ENCODE results near the gene CA5A.
"Not testable (repeated sequence)": the region's sequence is repeated elsewhere in the genome, so short reads cannot be mapped to it uniquely, and the experiment has no call there.

CA5A gene

DNA sequence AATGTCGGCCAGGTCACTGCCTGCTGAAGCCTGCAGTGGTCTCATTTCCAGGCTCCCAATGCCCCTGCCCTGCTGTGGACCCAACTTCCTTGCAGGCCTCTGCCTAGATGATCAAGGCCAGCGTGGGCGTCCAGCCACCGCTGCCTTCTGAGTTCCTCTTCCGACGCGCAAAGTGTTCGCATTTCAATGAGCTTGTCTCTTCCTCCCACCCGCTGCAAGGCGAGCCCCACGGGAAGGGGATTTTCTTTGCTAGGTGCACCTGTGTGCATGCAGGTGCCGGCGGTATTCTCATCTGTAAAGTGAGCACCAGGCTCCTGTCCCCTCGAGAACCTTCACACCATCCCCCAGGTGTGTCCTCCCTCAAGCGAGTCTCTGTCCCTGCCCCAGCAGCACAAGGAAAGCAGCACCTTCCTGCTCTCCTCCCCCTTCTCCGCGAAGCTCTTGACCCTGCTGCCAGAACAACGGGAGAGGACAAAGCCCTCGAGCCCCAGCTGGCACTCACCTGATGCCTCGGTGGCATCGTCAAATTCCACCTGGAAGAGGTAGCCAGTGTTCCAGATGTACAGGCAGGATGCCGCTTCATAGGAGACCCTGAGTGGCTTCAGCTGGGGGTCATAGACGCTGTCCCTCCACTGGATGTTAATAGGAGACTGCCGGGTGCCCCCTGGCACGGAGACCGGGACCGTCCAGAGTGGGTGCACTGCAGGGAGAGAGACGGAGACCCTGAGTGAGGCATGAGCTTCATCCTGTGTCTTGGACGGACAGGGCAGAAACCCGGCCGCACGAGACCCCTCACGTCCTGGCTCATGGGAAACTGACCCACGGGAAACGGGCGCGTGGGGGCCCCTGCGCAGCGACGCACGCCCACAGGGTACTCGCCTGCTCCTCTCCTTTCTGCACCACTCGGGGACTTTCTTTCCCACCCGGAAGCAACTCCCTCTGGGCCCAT lies 9.8 kb downstream of the CA5A start:
- DNase-seq (ENCODE audit: extremely low spot score, insufficient read length, low read depth) (no peak), FAIRE-seq (no peak)

DNA sequence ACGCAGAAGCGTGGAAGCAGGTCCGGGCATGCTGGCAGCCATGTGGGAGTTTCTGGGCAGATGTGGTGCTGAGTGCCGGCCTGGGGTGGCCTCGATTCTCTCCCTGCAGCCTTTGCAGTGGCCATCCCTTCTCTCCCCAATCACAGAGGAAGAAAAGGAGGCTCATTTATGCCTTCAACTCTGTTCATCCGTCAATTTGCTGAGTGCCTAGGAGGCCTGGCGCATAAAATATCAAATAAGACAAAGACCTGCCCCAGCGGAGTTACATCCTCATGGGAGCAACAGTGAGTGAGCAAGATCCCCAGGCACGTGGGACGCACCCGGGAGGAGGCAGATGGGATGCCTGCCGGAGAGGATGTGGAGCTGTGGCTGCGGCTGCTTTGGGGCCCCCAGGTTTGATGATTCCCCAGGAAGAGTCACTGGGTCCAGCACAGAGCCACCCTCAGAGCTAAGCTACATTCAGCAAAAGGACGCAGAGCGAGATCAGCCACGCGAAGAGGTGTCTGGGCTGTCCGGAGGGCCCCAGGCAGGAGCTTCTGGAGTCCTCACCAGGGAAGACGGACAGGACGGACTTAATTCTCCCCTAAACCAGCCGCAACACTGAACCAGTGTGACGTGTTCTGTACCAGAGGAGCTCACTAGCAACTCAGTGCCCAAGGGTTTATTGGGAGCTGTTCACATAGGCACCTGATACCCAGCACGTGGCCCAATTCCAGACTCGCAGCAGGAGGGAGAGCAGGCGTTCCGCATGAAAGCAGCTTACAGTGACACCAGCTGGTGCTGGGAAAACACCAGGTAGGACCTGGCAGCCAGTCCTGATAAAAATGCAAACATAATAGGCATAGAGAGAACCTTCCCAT lies 11.3 kb downstream of the CA5A start:
- DNase-seq (ENCODE audit: extremely low spot score, insufficient read length, low read depth) (no peak), FAIRE-seq (no peak)

DNA sequence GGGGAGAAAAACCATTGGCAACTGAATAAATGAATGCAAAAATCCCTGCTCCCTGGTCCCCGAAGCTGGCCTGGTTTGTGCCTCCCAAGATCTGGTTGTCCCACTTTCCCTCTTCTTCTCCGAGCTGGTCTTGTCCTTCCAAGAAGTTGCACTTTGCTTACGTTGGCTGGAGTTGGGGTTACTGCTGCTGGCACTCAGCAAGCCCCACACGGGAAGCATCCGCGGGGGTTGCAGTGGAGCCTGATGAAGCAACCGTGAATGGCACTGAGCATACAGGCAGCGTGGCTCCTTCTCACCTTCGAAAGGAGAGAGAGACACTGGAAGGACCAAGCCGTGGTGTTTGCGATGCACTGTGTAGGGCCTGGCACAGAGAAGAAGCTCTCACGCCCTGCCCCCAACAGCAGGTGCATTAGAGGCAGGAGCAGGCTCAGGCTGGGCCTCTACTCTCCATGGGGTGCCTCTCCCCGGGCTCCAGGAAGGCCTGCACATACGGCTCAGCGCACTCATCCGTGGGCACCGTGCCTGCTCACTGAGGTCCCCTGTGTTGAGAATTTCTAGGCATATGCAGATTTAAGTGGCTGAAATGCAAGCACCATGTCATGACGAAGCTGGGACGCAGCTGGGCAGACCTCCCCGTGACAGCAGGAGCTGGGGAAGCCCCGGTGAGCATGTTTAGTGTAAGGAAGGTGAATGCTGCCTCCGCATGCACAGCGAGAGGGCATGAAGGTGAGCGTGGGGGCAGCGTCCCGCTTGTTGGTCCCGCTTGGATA lies 12.1 kb downstream of the CA5A start:
- FAIRE-seq, result peak; percentile 78
- DNase-seq (ENCODE audit: extremely low spot score, insufficient read length, low read depth), result no peak

DNA sequence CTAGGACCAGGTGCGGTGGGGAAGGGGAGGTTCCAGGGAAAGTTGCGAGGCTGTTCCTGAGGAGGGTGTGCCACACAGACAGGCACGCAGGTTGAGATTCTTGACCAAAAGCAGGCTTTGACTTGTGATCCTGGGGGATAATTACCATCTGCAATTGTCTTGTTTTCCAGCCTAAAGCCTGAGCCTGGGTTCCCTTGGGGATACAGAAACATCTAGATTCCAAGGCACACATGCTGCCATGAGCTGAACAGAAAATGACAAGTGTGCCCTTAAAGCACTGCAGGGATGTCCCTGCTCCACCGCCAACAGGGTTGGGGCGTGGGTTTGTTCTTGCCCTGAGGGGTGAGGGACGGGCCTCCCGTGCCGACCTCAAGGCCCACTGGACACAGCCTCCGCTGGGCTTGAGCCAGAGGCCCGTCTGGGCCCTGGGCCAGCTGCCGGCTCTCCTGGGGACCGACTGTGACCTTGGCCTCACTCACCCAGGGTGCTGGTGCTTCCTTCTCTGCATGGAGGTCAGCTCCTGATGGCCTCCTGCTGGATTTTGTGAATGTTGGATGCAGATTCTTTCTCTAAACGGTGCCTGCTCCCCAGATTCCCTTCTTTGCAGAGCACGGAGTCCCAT lies 14.0 kb downstream of the CA5A start:
- FAIRE-seq, result no peak
- DNase-seq (ENCODE audit: extremely low spot score, insufficient read length, low read depth), result no peak

DNA sequence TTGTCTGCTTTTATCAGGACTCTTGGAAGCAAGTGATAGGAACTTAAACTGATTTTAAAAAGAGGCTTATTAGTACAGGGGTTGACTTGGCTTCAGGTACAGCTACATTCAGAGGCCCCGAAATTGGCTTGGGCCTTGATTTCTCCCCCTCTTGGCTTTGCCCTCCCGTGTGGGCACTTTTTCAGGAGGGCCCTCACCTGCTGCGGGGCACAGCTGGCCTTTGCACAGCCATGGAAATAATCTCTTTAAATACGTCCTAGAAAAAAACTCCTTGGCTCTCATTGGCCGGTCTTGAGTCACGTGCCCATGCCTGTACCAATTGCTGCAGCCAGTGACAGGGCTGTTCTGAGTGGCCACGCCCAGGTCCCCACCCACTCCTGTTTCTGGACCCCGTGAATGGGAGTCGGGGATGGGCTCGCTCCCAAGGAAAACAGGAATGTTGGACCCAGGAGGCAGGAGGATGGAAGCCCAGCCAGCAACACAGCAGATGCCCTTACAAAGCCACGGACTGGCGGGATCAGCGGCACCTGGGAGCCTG lies 15.0 kb downstream of the CA5A start:
- no peak for DNase-seq (ENCODE audit: extremely low spot score, insufficient read length, low read depth)
- no peak for FAIRE-seq

DNA sequence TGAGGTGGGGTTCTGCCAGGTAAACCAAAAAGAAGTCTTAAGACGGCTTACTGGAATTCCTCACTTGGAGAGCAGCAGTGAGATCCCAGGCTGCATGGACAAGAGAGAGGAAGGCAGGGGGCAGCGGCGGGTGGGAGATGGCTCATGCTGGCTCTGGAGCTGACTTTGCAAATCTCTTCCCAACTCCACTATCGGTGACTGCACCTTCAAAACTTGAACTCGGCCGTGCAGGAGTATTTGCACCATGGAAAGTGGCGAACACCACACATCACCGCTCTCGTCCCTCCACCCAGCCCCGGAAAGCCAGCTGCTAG lies 16.7 kb downstream of the CA5A start:
- no peak for FAIRE-seq

DNA sequence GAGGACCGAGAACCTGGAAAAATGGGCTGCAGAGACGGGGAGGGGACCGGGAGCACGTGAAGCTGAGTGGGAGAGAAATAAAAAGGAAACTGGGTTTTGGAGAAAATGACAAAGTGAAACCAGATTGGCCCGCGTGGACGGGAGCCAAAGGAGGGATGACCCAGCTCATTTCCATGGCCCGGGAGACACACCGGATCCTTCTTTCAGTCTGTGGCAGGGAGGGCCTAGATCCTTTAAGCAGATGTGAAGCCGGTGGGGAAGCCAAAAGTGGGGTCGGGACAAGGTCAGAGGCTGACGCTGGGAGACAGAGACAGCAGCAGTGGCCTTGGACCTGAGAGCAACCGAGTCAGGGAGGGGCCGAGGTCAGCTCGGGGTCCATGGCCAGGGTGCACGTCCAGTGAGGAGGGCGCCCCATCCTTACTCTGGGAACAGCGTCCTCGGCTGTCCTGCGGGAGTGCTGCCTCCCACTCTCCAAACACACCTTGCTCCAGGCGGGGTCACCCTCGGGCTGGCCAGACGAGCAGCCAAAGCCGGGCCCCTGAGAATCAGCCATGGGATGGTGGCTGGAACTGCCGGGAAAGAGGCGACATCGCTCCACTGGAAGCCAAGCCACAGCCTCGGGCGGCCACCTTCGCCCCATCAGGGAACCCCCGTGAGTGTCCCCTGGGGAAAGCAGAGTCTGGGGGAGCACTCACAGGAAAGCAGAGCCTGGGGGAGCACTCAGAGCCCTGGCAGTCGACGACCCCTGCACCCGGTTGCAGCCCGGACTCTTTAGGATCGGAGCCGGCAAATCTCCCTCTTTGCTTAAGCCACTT lies 17.3 kb downstream of the CA5A start:
- no peak for DNase-seq (ENCODE audit: extremely low spot score, insufficient read length, low read depth)

More for the DNA sequence above, 16.7 kb downstream of the CA5A start:
- no peak for DNase-seq (ENCODE audit: extremely low spot score, insufficient read length, low read depth)

DNA sequence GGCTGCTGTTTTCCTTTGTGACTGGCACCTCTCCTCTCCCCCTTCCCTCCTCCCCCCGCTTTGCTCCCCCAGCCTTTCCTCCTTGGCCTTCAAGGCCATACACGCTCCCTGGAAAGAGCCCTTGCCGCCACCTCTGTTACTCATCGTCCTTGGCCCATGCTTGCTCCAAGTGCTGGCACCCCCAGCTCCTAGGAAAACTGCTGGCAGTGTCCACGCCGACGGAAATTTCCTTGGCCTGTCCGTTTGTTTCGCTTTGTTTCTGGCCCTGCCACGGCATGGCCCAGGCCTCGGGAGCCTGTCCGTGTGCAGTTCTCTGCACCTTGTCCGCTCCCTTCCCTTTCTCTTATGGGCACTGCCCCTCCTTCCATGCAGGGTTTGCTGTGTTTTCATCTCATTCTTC lies 18.0 kb downstream of the CA5A start:
- FAIRE-seq (no peak), DNase-seq (ENCODE audit: extremely low spot score, insufficient read length, low read depth) (no peak)

More for the DNA sequence above, 17.3 kb downstream of the CA5A start:
- FAIRE-seq, result no peak

DNA sequence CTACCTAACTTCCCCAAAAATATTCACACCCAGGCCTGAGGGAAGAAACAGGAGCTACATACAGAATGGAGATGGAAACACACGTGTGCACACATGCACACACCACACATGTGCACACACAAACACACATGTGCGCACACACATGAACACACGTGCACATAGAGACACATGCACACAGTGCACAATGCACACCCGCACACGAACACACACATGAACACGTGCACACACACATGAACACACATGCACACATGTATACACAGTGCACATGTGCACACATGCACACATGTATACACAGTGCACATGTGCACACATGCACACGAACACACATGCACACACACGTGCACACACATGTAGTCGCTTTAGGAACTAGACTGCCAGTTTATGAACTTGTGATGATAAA lies 18.8 kb downstream of the CA5A start:
- DNase-seq (ENCODE audit: extremely low spot score, insufficient read length, low read depth) (no peak), FAIRE-seq (no peak)

DNA sequence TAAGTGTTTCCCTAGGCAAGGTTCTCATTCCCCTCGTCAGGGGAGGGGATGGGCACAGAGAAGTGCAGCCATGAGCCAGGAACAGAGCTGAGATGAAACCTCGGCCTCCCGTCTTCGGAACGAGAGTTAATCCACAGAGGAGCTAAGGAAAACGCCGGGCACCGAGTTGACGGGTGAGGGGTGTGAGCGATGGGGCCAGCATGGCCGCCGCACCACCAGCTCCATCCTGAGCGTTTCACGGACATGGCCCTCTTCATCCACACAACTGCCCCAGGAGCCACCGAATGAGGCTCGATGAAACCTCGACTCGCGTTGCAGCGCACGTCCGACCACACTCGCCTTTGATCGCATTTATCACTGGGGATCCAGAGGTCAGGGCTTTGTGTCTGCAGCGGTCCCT lies 21.5 kb downstream of the CA5A start:
- FAIRE-seq (no peak), DNase-seq (ENCODE audit: extremely low spot score, insufficient read length, low read depth) (no peak)

DNA sequence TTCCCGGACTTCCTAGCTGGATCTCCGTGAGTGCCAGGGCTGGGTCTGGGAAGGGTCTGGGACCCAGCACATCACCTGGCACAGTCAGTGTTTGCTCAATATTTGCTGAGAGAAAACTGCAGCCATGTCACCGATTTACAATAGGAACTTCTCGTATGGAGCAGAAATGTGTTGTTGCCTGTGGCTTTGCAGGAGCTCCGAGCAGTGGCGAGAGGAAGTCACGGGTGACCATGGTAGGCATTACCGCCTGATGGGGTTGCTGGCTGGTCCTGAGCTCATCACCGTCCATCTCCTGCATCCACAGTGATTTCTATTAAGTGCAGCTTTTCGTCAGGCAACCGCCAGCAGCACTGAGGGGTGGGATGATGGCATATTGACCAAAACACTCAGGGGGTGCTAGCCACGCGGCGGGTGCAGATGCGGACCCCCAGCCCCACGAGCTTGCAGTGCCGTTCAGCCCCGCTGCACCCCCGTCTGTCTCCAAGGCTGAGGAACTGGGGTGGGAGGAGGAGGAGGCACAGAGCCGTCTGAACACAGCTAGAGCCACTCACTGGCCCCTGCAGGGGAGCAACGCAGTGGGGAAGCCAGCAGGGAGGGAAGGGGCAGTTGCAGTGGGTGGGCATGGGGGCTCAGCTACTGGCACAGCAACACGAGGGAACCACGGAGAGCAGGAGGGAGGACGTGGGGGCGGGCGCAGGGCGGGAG lies 22.2 kb downstream of the CA5A start:
- not testable (repeated sequence) for FAIRE-seq; DNase-seq (ENCODE audit: extremely low spot score, insufficient read length, low read depth)

DNA sequence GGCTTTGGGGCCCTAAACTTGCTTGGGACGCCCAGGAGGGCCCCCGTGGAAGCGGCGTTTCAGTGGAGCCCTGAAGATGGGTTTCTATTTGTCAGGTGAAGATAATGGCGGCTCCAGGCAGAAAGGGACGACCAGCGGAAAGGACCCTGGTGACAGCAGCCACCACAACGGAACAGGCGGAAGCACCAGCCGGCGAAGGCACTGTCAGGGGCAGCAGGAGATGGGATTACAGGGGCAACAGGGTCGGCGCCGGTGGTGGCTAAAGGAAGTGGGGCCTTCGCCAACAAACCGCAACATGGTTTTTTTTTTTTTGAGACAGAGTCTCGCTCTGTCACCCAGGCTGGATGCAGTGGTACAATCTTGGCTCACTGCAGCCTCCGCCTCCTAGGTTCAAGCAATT lies 23.6 kb downstream of the CA5A start:
- DNase-seq (ENCODE audit: extremely low spot score, insufficient read length, low read depth); FAIRE-seq: not testable (repeated sequence)

DNA sequence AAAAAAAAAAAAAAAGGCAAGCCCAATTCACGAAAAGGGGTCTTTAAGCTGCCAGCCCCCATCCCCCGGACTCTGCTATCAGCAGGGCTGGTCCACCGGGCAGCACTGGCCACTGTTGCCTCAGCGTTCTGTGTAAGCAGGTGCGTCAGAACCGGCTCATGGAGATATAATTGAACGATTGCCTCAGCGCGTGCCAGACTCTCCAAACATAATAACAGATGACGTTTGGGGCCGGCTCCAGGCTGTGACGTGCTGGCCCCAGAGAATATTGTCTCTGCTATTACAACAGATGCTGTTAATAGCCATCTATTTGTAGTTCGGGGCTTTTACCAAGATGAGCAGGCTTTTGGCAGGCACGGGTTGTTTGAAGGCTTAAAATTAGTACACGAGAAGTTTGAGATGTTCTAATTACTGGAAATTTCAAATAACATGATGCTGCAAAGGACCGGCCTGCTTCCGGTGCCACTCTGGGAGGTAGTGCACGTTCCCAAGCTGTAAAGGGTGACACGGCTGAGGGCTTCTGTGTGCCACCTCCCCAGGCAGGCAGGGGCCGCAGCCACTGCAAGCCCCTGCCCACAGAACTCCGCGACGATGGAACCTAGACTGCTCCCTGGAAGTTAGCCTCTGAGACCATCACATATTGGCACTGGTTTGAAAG lies 25.1 kb downstream of the CA5A start:
- not testable (repeated sequence) for FAIRE-seq; DNase-seq (ENCODE audit: extremely low spot score, insufficient read length, low read depth)

DNA sequence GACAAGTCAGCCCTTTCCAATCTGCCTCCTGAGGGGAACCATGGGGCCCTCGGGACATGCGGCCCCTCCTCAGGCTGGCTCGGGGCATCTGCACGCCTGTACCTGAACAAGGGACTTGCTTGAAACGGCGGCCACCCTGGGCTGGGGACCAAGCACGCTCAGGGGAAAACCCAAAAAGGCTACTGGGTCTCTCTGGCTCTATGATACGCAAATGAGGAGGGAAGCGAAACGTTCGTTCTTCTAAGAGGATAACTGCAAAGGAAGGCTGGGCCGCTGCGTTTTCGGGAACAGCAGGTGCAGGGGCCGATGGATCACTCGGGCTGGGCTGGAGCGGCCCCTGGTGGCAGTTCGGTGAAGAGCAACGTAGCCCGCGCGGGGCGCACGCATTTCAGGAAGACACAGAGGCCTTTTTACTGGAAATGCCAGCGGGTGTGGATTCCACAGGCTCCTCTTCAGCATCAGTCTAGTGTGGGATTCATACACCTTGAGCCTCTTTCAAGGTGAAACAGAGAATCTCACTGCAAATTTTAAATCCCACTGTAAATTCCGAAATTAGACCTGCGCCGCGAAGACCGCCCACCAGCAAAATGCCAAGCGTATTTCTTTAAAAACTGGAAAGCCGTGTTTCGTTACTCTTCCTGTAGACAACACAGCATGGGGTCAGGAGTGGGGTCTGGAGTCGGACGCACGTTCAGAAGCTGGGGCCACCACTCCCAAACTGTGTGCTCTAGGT lies 27.0 kb downstream of the CA5A start:
- peak; percentile 98 for FAIRE-seq

DNA sequence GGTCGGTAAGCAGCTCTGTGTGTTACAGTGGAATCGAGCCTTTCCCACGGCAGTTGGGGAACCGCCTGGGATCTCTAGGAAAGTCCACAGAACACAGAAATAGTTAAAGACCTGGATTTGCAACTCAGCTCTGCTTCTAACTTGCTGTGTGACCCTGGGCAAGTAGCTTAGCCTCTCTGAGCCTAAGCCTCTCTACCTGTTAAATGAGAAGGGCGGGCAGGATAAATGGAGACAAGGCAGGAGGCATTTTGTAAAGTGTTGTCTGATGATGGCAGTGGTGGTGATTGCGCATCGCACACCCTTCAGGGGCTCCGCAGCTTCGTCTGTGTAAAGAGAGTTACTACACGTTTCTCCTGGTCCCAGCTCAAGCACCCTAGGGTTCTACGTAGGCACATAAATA lies 28.2 kb downstream of the CA5A start:
- not testable (repeated sequence) for FAIRE-seq; DNase-seq (ENCODE audit: extremely low spot score, insufficient read length, low read depth)

More for the DNA sequence above, 27.0 kb downstream of the CA5A start:
- DNase-seq (ENCODE audit: extremely low spot score, insufficient read length, low read depth), result peak; percentile 69

DNA sequence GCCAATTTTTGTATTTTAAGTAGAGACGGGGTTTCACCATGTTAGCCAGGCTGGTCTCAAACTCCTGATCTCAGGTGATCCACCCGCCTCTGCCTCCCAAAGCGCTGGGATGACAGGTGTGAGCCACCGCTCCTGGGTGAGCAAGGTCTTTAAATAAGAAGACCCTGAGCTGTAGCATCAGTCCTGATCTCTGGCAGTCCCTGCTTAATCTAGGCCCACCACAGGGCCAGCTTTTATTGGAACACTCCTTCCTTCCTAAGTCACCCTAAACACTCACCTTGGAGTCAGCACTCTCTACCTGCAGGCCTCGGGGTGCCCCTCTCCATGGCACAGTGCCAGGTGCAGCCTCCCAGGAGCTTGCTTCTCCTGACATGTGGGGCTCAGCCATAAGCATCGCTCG lies 30.8 kb downstream of the CA5A start:
- FAIRE-seq, result not testable (repeated sequence)

DNA sequence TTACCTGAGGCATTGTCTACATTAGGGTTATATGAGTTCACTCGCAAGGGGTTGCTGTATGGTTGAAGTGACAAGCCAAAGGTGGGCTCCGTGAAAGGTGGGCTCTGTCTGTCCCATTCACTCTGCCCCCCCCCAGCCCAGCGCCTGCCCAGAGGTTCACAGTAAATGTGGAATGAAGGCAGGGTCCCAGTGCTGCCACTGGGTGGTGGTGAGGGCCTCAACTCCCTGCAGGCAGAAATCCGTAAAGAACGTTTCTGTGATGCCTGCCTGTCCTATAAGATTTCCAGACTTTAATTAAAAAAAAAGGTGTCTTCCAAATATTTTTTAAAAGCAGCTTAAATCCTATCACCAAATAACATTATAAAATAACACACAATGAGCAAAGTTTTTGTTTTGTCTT lies 31.4 kb downstream of the CA5A start:
- not testable (repeated sequence) for DNase-seq (ENCODE audit: extremely low spot score, insufficient read length, low read depth)

More for the DNA sequence above, 30.8 kb downstream of the CA5A start:
- not testable (repeated sequence) for DNase-seq (ENCODE audit: extremely low spot score, insufficient read length, low read depth)

More for the DNA sequence above, 31.4 kb downstream of the CA5A start:
- FAIRE-seq, result not testable (repeated sequence)
